Esophagus squamous epithelium (tissue), 4 donors: ENCODE measurements around the gene PSMD8.

ENCODE experiments used
- POLR2A ChIP-seq, 4 donors: fragments of 450-650 bp; IDR thresholded peaks; one replicate each; pipeline ENCODE4 v1.6.1; 2017; ENCODE audit warnings: antibody characterized with exemption in 4 of 4, mild to moderate bottlenecking in 4 of 4, moderate library complexity in 3 of 4
- TF ChIP-seq, protein P1 (sequence below), 6 experiments: fragments of 450-650 bp in 4 of 6; fragments of 200-600 bp in 2 of 6; sonication (generic) in 2 of 6; IDR thresholded peaks; one replicate each; pipeline ENCODE4 v1.5.1; 2016 to 2019; ENCODE audit warnings: antibody characterized with exemption in 6 of 6, mild to moderate bottlenecking in 4 of 6, moderate library complexity in 4 of 6

DNA sequence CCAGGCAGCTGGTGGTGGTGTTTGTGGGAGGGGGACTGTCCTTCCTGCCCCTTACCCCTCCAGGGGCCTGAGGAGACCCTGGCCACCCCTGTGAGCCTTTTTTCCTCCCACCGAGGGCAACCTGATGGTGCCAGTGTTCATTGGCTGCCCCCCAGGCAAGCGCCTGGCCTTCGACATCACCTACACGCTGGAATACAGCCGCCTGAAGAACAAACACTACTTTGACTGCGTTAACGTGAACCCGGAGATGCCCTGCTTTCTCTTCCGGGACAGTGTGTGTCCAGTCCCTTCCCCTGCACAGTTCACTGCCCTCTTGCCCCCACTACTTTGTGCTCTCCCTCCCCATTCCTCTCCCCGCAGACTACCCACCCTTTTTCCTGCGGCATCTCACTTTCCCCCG is 7.3 kb upstream of the PSMD8 start:
- TF ChIP-seq, protein P1, sequence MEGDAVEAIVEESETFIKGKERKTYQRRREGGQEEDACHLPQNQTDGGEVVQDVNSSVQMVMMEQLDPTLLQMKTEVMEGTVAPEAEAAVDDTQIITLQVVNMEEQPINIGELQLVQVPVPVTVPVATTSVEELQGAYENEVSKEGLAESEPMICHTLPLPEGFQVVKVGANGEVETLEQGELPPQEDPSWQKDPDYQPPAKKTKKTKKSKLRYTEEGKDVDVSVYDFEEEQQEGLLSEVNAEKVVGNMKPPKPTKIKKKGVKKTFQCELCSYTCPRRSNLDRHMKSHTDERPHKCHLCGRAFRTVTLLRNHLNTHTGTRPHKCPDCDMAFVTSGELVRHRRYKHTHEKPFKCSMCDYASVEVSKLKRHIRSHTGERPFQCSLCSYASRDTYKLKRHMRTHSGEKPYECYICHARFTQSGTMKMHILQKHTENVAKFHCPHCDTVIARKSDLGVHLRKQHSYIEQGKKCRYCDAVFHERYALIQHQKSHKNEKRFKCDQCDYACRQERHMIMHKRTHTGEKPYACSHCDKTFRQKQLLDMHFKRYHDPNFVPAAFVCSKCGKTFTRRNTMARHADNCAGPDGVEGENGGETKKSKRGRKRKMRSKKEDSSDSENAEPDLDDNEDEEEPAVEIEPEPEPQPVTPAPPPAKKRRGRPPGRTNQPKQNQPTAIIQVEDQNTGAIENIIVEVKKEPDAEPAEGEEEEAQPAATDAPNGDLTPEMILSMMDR (IDR thresholded peaks at IDR 0.05) = no peak
- no peak for TF ChIP-seq POLR2A (IDR thresholded peaks at IDR 0.05)
